Chondrocyte (in vitro differentiated cells): ENCODE measurements around the gene SLC25A17. TPM values are rescaled to one million over a fixed set of nuclear protein-coding genes. Genes with fewer than 3 reads are reported as not detected.
A peak's percentile ranks its signal among the peaks of the same experiment; 100 is the strongest.
"Not testable (repeated sequence)": the region's sequence is repeated elsewhere in the genome, so short reads cannot be mapped to it uniquely, and the experiment has no call there.

ENCODE experiments used
- DNase-seq: peaks from one replicate; pipeline ENCODE4 v3.0.0; 2021; ENCODE audit warnings: mixed read lengths, low spot score
- H3K27ac Mint-ChIP-seq: one replicate; pipeline ENCODE4 v1.8.0; 2021; ENCODE audit warnings: mild to moderate bottlenecking, moderate library complexity, mixed read lengths; ENCODE audit not compliant: unreplicated experiment
- H3K27me3 Mint-ChIP-seq: 2 replicates; pipeline ENCODE4 v1.8.0; 2021; ENCODE audit warnings: low read depth, mixed read lengths
- H3K36me3 Mint-ChIP-seq: 2 replicates; pipeline ENCODE4 v1.8.0; 2021; ENCODE audit warnings: low read depth, mixed read lengths
- H3K4me1 Mint-ChIP-seq: 2 replicates; pipeline ENCODE4 v1.8.0; 2021; ENCODE audit warnings: low read depth, mild to moderate bottlenecking, mixed read lengths
- H3K4me3 Mint-ChIP-seq: one replicate; pipeline ENCODE4 v1.8.0; 2021; ENCODE audit warnings: mild to moderate bottlenecking, moderate library complexity, mixed read lengths; ENCODE audit not compliant: unreplicated experiment
- H3K9me3 Mint-ChIP-seq: 2 replicates; pipeline ENCODE4 v1.8.0; 2021; ENCODE audit warnings: low read depth, mixed read lengths
- CTCF ChIP-seq: fragments of 200-600 bp; sonication (generic); IDR thresholded peaks from 2 replicates; pipeline ENCODE4 v1.5.0; 2021; ENCODE audit warnings: antibody characterized with exemption, mild to moderate bottlenecking, moderate library complexity
- total RNA-seq: library from RNA; stranded (reverse); gene quantifications from 3 replicates; pipeline ENCODE4 v1.2.1, GENCODE V29; 2021

The SLC25A17 gene
- total RNA-seq, 1 donor from 2014 or later: 17.4 TPM

DNA sequence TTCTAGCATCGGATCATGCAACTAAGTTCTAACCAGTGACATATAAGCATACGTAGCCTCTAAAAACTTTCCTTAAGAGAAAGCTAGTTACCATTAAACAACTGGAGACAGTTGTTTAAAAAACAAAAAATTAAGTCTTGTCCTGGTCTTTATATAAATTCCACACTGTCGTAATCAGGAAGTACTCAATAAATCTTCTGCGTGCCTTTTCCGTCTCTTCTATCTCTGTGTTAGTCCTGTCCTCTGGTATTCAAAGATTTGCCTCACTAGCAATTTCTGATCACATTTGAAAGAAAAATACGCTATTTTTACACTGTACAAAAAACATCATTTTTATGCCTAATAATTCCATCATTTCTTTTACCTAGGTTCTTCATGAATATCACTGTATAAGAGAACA, 10.0 kb upstream of the SLC25A17 start:
- Mint-ChIP-seq H3K9me3 (no peaks in the 10 kb centered on the region), H3K27ac (no peak overlapping the region), H3K36me3 (peaks cover 32% of the 10 kb centered on the region), H3K4me3 (no peak overlapping the region), H3K27me3 (no peaks in the 10 kb centered on the region), H3K4me1 (peaks cover 2% of the 10 kb centered on the region)
- DNase-seq: no peak
- no peak for TF ChIP-seq CTCF

- Mint-ChIP-seq H3K36me3 (peaks cover 29% of the 10 kb centered on the region), H3K4me1 (peaks cover 2% of the 10 kb centered on the region), H3K4me3 (no peak overlapping the region), H3K27ac (no peak overlapping the region), H3K9me3 (no peaks in the 10 kb centered on the region), H3K27me3 (no peaks in the 10 kb centered on the region)
- TF ChIP-seq CTCF: no peak
- no peak for DNase-seq
Observed at GRCh38 chr22:40826984-40827741, 8.0 kb upstream of the SLC25A17 start.

- not testable (repeated sequence) for H3K4me1 Mint-ChIP-seq, H3K4me3 Mint-ChIP-seq, H3K27me3 Mint-ChIP-seq, H3K9me3 Mint-ChIP-seq, H3K27ac Mint-ChIP-seq, DNase-seq
- H3K36me3 Mint-ChIP-seq: peaks cover 28% of the 10 kb centered on the region
Observed at GRCh38 chr22:40826292-40826691, 7.1 kb upstream of the SLC25A17 start.

GRCh38 chr22:40823426-40823825, 4.3 kb upstream of the SLC25A17 start:
- Mint-ChIP-seq H3K36me3 (peaks cover 15% of the 10 kb centered on the region), H3K9me3 (no peaks in the 10 kb centered on the region), H3K27ac (no peak overlapping the region), H3K27me3 (no peaks in the 10 kb centered on the region), H3K4me1 (peaks cover 16% of the 10 kb centered on the region), H3K4me3 (no peak overlapping the region)
- TF ChIP-seq CTCF: no peak
- no peak for DNase-seq

DNA sequence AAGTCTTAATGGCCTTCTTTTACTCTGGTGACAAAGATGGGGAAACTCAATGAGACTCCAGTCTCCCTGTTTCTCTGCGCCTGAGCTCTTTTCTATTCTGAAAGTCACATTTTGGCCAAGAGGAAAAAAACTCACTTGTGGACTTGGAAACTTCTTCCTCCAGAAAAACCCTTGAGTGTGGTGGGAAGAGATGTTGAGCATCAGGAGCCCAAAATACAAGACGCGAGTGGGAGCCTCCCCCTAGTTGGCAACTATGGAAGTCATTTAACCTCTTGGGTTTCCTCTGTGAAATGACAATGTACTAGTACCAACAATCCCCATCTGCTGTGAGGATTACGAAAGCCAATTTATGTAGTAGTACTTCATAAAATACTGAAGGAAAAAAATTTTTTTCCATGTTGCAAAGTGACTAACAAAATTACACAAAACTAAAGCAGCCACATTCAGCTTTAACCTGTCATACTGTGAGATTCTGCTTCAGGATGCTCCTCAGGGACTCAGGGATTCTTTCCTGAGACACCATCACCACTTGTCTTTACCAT, 524 bp upstream of the SLC25A17 start:
- Mint-ChIP-seq H3K4me1 (peaks cover 28% of the 10 kb centered on the region), H3K4me3 (peak overlapping the region; percentile 96), H3K27me3 (no peaks in the 10 kb centered on the region), H3K36me3 (peaks cover 3% of the 10 kb centered on the region), H3K9me3 (no peaks in the 10 kb centered on the region), H3K27ac (peak overlapping the region; percentile 93)
- no peak for TF ChIP-seq CTCF
- no peak for DNase-seq
